ENCODE measurements around the gene TNFSF15.
"Not testable (repeated sequence)": the region's sequence is repeated elsewhere in the genome, so short reads cannot be mapped to it uniquely, and the experiment has no call there.

TNFSF15 gene

DNA sequence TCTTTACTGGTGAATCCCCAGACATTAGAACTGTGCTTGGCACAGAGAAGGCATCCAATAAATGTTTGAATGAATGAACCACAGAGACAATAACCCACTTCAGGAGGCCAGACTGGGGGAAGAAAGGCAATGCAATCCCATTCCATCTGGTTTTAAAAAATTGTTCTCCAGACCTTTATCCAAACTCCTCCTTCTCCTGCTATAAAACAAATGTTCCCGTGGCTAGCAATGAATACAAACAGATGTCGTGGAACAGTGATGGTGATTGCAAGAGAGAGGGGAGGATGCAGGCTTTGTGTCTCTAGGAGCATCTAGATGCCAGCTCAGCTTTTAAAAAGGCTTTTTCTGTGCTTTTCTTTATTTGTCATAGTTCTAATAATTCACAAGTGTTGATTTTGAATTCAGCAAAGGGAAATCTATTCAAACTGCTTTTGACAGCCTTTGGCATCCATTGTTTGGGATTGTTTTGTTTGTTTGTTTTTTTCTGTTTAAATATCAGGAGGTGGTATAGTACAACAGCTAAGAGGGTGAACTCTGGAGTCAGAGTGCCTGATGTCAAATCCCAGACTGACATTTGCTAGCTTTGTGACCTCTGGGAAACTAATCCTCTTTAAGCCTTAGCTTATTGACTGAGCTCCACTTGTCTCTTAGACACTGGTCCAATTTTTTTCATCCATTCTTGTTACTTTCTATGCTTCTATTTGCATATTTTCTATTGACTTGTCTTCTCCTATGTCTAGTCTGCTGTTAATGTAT lies 59.1 kb downstream of the TNFSF15 start:
- peak; percentile 77 for DNase-seq (ENCODE audit: low spot score)

DNA sequence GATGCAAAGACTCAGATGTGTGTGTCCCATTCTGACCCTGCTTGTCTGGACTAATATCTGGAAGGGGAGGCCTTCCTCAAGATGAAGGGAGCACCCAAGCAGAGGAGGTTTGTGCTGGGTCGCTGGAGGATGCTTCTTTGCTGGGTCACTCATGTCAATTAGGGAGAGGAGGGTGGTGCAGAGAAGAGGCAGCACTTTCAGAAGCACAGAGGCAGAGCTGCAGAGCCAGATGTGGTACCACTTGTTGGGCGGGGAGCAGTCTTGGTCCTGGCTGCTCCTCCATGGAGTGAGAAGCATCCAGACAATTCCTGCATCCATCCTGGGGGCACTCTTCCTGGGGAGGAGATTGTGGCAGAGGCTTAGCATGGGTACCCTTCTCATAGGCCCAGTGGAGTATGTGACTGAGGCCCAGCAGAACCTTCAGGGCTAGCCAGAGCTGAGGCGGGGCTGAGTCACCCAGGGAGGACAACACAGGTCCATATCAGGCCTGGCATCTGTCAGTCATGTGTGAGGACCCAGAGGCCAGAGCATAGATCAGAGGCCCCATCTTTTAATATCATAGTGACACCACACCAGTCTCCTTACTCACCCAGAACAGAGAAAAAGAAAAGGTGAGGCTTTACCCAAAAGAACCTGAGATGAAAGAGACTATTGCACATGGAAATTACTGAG lies 59.8 kb downstream of the TNFSF15 start:
- DNase-seq (ENCODE audit: low spot score): no peak

DNA sequence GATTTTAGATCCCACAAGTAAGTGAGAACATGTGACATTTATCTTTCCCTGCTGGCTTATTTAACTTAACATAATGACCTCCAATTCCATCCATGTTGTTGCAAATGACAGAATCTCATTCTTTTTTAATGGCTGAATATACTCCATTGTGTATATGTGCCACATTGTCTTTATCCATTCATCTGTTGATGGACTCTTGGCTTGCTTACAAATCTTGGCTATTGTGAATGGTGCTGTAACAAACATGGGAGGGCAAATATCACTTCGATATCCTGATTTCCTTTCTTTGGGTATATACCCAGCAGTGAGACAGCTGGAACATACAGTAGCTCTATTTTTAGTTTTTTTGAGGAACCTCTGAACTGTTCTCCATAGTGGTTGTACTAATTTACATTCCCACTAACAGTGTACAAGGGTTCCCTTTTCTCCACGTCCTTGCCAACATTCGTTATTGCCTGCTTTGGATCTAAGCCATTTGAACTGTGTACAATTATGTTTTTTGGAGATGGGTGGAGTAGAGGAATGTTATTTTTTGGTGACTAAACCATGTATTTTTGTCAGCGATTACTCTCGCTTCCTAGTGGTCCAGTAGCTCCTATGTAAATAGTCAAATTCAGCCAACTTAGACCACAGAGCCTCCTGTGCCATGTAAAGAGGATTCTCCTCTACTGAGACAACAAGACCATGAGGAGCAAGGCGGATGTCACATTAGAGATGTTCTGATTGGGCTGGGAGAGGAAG lies 60.6 kb downstream of the TNFSF15 start:
- DNase-seq (ENCODE audit: low spot score): peak; percentile 50

DNA sequence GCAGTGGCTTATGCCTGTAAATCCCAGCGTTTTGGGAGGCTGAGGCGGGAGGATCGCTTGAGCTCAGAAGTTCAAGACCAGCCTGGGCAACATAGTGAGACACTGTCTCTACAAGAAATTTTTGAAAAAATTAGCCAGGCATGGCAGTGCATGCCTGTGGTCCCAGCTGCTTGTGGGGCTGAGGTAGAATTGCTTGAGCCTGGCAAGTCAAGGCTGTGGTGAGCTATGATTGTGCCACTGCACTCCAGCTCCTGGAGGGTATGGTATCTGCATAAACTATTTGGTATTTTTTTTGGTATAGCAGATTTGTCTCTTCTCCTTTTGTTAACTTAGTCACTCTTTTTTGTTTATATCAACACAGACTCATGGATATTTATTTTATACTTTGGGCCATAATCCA lies 62.4 kb downstream of the TNFSF15 start:
- DNase-seq (ENCODE audit: low spot score): no peak

DNA sequence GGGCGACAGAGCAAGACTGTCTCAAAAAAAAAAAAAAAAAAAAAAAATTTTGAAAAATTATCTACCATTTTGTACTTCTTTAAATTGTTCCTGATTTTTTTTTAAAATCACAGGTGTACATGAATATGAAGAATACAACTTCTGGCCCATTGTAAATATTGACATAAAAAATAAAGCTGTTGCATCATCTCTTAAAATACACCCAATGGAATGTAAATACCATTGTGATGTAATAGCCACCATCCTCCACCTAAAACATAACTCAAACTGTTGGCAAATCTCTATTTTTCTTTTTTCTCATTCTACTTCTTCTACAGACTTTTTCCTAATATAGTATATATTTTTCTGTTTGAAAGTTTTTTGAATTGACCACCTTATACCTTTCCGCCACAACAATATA lies 62.9 kb downstream of the TNFSF15 start:
- no peak for DNase-seq (ENCODE audit: low spot score)

DNA sequence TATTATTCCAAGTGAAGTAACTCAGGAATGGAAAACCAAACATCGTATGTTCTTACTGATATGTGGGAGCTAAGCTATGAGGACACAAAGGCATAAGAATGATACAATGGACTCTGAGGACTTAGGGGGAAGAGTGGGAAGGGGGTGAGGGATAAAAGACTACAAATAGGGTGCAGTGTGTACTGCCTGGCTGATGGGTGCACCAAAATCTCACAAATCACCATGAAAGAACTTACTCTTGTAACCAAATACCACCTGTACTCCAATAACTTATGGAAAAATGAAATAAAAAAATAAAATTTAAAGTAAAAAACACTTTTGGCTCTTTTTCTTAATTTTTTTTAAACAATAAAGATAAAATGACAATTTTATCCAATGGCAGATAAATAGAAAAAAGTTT lies 64.3 kb downstream of the TNFSF15 start:
- not testable (repeated sequence) for DNase-seq (ENCODE audit: low spot score)

DNA sequence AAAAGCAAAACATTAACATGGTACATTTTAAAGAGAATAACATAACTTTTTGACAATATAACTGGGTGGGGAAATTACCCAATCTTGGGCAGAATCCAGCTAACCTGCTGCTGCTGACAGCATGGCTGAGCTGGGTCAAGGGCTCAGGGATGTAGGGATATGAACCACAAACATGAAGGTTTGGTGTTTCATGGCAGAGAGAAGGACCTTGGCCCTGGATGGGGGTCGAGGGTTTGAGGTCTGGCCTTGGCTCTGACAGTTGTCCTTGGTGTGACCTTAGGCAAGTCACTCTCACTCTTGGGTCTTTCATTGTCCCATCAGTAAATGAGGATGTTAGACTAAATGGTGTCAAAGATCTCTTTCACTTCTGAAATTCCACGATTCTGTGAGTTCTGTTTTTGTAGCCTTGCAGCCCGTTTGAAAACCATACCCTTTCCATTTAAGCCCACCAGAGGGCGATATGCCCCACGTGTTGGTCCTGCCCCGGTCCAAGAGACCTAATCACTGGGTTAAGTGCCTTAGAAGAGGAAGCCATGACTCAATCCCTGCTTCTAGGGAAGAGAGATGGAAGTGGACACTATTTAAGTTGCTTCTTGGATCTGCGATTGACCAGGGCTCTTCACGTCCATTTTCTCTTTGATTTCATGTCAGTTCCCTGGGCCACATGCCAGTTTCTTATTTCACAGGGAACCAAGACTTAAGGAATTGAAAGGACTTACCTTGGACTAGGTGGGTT lies 67.1 kb downstream of the TNFSF15 start:
- DNase-seq (ENCODE audit: low spot score): peak; percentile 89

DNA sequence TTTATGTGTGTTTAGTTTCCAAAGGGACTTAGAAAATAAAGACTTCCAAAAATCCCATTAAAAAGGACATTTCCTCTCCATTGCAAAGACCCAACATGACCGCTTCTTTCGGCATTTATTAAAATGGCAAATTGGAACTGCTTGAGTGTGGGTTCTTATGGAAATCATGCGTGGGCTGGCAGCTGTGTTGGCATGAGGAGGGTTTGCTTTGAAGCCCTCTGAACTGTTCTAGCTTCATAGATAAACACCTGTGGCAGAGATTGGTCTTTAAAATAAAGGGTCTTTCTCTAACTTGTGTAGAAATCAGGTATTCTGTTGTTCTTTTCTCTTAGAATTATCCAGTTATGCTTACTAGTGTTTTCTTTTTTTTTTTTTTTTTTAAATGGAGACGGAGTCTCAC lies 68.0 kb downstream of the TNFSF15 start:
- DNase-seq (ENCODE audit: low spot score): no peak

DNA sequence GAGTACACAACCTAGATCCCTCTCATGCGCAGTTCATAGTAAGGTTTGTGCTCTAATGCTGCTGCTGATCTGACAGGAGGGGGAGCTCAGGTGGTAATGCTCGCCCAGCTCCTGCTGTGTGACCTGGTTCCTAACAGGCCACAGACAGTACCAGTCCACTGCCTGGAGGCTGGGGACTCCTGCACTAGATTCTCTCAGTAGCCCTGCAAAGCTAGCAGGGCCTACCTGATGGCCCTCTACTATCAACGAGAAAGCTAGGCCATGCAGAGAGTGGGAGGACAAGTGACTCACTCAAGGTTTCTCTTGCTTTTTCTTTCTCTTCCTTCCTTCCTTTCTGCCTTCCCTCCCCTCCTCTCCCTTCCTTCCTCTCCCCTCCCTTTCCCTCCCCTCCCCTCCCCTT lies 68.7 kb downstream of the TNFSF15 start:
- DNase-seq (ENCODE audit: low spot score): no peak

DNA sequence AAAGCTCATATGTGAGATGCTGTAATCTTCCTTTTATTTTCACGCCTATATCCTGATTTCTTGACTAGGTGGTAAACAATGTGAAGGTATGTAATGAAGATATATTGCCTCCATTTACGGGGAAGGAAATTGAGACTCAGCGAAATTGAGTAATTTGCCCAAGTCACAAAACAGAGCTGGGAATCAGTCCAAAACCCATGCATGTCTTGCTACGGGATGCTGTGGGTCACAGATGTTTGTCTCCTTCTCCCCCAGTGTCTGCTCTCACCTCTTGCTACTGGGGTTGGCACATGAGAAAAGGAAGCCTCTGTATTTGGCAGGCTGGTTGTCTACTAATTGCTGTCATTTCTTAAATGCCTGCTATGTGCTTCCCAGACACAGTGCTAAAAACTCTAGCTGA lies 70.1 kb downstream of the TNFSF15 start:
- DNase-seq (ENCODE audit: low spot score): no peak

DNA sequence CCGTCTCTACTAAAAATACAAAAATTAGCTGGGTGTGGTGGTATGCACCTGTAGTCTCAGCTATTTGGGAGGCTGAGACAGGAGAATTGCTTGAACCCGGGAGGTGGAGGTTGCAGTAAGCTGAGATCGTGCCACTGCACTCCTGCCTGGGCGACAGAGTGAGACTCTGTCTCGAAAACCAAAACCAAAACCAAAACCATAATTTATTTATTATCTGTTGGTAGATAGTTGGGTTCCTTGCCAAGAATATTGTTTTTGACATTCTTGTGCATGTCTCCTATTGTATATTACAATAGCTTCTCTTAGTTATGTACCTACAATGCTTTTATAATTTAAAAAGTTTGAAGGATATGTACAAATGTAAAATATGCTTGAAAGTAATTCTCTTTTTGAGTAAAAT lies 70.7 kb downstream of the TNFSF15 start:
- DNase-seq (ENCODE audit: low spot score): not testable (repeated sequence)

Measured in AG20443 (cell line).